Pancreas (tissue), 10 donors: ENCODE measurements around the gene GPHA2. TPM values are rescaled to one million over a fixed set of nuclear protein-coding genes. Genes with fewer than 3 reads are reported as not detected.

Experiments
- ATAC-seq, 4 donors: fragments of 200-7000 bp; cut with Tn5 transposase; one replicate each; pipeline versions ENCODE4 v1.8.0 to v1.9.1; 2020; ENCODE audit warnings: mild to moderate bottlenecking in 4 of 4, moderate library complexity in 4 of 4
- DNase-seq, 6 donors: peaks; one replicate each; pipeline ENCODE4 v3.0.0-alpha.2; 2020
- FAIRE-seq: peaks from 2 replicates; lab custom pipeline; 2012; peaks lifted over from hg19 to GRCh38; lab: Jason Lieb, UNC
- H3K27ac ChIP-seq, 4 donors: fragments of 200-600 bp; sonication (generic); 1 replicate in 3 of 4; 2 replicates in 1 of 4; pipeline versions ENCODE4 v1.5.0 to v1.8.0; 2020
- H3K27me3 ChIP-seq, 4 donors: fragments of 200-600 bp; one replicate each; pipeline ENCODE4 v1.8.0; 2021
- H3K36me3 ChIP-seq, 3 donors: fragments of 200-600 bp; sonication (generic) in 1 of 3; one replicate each; pipeline versions ENCODE4 v1.5.0 to v1.8.0; 2020 to 2021
- H3K4me1 ChIP-seq, 3 donors: fragments of 200-600 bp; one replicate each; pipeline ENCODE4 v1.8.0; 2021
- H3K4me3 ChIP-seq, 4 donors: fragments of 200-600 bp; sonication (generic) in 2 of 4; one replicate each; pipeline versions ENCODE4 v1.5.0 to v1.8.0; 2020 to 2021
- H3K9me3 ChIP-seq, 4 donors: fragments of 200-600 bp; one replicate each; pipeline ENCODE4 v1.8.0; 2021
- WGBS, 2 donors: extraction: QIAGEN DNeasy Blood & Tissue Kit; methylation state at CpG; one replicate each; pipeline ENCODE4 v1.1.7; 2013; 5-methylcytosine and 5-hydroxymethylcytosine counted together
- intact Hi-C, 3 donors: fragments of 100-400 bp; cut with DNase I; formaldehyde crosslinking; loops; one replicate each; pipeline versions ENCODE4 v1.11.1 to v1.14.2; 2022
- polyA plus RNA-seq, 2 donors: library from polyadenylated mRNA; stranded (reverse); fragments of 200-250 nt; gene quantifications; one replicate each; pipeline ENCODE4 v1.2.3, GENCODE V29; 2013
- total RNA-seq, 6 donors: library from RNA; stranded (reverse); fragmentation: NEBNext Ultra II Directional in 4 of 6; extraction: Animal tissue kit (Norgen Biotek cat#: 25700) in 4 of 6; gene quantifications; one replicate each; pipeline versions ENCODE4 v1.2.1 to v1.2.4, GENCODE V29; 2021 to 2023
- TF ChIP-seq, protein P1 (sequence below), 4 donors: fragments of 200-600 bp; sonication (generic) in 3 of 4; IDR thresholded peaks; one replicate each; pipeline versions ENCODE4 v1.5.0 to v1.8.0; 2021; ENCODE audit warnings: antibody characterized with exemption in 4 of 4
- donor health status: healthy with polysubstance abuse.
- donor health status: DM: no; HTN: no; CAD: no; lungs with moderate emphysema.
- donor health status: DM: no; HTN: no; CAD: no.
- donor health status: control.
- donor health status: control.
- donor health status: Bipolar disorder and iron deficiency.
- donor health status: DM: yes; HTN: yes; CAD: no.
- donor health status: DM: no; HTN: no; CAD: no.
- donor health status: DM: no; HTN: no; CAD: no.
- donor health status: DM: yes; HTN: yes; CAD: no.

GPHA2 gene
- total and polyA plus RNA-seq, 8 donors: 4.2 to 16.3 (median 12.2) TPM

DNA sequence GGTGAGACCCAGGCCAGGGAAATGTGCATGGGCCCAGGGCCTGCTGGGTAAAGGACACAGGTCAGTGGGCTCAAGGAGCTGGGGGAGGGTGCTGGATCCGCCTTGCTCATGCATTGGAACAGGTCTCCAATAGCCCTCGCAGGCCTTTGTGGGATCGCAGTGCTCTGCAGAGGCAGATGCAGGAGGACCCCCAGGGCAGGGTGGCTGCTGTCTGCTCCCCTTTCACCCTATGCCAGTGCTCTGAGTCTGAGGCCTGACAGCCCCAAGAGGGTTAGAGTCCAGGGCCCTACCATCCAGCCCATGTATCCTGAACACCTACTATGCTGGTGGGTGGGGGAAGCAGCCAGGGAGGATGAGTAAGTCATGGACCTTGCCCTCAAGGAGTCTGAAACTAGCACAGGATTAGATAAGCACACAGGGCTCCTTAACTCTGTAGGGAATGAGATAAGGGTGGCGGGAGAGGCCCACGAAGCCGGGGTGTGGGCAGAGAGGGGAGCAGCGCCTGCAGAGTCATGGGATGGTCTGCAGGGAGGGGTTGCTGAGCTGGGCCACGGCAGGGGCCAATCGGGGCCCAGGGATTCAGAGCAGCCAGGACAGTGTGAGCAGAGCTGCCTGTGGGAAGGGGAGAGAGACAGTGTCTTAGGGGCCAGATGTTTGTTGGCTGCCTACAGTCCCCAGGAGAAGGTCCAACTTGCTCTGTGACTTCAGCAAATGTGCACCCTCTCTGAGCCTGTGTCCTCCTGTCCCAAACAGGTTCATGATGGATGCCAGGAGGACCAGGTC lies 46.8 kb downstream of the GPHA2 start:
- intact Hi-C loops: no loop called here
- Histone ChIP-seq H3K36me3 (no peaks in the 10 kb centered on the region), H3K27ac (peak overlapping the region in 1 of 4 donors; percentile 8), H3K4me1 (peaks cover 6 to 27% (median 16%) of the 10 kb centered on the region in 3 donors), H3K9me3 (no peaks in the 10 kb centered on the region), H3K27me3 (no peaks in the 10 kb centered on the region), H3K4me3 (no peak overlapping the region)
- DNase-seq (no peak), FAIRE-seq (no peak), ATAC-seq (peak in 2 of 4 donors; percentile 1 to 13)
- WGBS, 2 donors: 30 to 37% methylated on average over 9 of the region's 9 CpGs
- TF ChIP-seq, protein P1, sequence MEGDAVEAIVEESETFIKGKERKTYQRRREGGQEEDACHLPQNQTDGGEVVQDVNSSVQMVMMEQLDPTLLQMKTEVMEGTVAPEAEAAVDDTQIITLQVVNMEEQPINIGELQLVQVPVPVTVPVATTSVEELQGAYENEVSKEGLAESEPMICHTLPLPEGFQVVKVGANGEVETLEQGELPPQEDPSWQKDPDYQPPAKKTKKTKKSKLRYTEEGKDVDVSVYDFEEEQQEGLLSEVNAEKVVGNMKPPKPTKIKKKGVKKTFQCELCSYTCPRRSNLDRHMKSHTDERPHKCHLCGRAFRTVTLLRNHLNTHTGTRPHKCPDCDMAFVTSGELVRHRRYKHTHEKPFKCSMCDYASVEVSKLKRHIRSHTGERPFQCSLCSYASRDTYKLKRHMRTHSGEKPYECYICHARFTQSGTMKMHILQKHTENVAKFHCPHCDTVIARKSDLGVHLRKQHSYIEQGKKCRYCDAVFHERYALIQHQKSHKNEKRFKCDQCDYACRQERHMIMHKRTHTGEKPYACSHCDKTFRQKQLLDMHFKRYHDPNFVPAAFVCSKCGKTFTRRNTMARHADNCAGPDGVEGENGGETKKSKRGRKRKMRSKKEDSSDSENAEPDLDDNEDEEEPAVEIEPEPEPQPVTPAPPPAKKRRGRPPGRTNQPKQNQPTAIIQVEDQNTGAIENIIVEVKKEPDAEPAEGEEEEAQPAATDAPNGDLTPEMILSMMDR (IDR thresholded peaks at IDR 0.05): no peak

DNA sequence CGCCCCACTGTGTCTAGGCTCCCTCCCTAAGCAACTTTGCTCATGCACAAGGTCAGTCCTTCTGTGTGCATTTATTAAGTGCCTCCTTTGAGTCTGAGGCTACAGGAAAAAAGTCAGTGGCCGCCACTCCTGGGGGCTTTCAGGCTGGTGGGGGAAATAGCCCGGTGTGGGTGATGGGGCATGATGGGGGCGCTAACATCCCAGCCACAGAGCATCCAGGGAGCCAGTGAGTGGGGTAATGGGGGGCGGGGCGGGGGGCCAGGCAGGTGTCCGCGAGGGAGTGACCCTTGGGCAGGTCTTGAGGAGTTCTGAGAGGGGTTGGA lies 47.3 kb downstream of the GPHA2 start:
- WGBS, 2 donors: 49 to 56% methylated on average over 8 of the region's 8 CpGs
- FAIRE-seq: no peak
- TF ChIP-seq, protein P1 (IDR thresholded peaks at IDR 0.05): no peak
- no peaks in the 10 kb centered on the region for H3K27me3 ChIP-seq
- no peak for DNase-seq
- H3K9me3 ChIP-seq: no peaks in the 10 kb centered on the region
- peak overlapping the region in 2 of 4 donors; percentile 16 to 30 for H3K4me3 ChIP-seq
- no peaks in the 10 kb centered on the region for H3K36me3 ChIP-seq
- intact Hi-C loops: no loop called here
- peaks cover under 1 to 21% (median 11%) of the 10 kb centered on the region in 3 donors for H3K4me1 ChIP-seq
- H3K27ac ChIP-seq: peak overlapping the region in 1 of 4 donors; percentile 45
- ATAC-seq: no peak

DNA sequence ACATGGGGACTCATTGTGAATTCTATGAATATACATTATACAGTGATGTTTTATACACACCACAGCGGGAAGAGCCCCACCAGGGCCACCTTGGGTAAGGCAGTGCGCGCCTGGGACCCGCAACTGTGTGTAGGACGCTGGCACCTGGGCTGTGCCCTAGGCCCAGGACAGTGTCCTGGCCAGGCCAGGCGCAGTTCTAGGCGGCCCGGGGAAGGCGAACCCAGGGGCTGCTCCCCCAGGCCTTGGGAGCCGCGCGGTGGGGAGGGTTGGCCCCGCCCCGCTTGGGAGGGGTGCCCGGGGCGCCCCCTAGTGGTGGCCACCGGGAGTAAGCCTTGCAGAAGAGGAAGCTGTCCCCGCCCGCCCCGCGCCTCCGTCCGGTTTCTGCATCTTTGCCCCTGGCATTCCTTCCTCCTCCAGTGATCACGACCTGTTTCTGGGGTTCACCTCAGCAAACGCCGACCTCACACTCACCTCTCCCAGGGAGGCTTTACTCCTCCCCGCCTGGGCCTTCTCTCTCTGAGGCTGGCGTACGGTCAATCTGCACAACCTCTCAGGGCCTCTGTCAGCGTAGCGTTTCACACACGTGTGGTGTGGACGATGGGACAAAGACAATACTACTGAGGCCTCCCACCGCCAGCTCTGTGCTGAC lies 47.8 kb downstream of the GPHA2 start:
- 9 to 11% methylated on average over 30 to 34 of the region's 34 CpGs for WGBS, 2 donors
- intact Hi-C loops: no loop called here
- Histone ChIP-seq H3K27ac (peak overlapping the region in 2 of 4 donors; percentile 2 to 45), H3K4me1 (peaks cover 0 to 20% (median 10%) of the 10 kb centered on the region in 3 donors), H3K9me3 (no peaks in the 10 kb centered on the region), H3K4me3 (peak overlapping the region in 2 of 4 donors; percentile 16 to 30), H3K36me3 (no peaks in the 10 kb centered on the region), H3K27me3 (no peaks in the 10 kb centered on the region)
- peak; percentile 72 to 97 (median 84) for DNase-seq
- TF ChIP-seq, protein P1 (IDR thresholded peaks at IDR 0.05): peak; percentile 95 to 99 (median 98)
- peak; percentile 79 to 89 (median 88) for ATAC-seq
- FAIRE-seq: no peak

DNA sequence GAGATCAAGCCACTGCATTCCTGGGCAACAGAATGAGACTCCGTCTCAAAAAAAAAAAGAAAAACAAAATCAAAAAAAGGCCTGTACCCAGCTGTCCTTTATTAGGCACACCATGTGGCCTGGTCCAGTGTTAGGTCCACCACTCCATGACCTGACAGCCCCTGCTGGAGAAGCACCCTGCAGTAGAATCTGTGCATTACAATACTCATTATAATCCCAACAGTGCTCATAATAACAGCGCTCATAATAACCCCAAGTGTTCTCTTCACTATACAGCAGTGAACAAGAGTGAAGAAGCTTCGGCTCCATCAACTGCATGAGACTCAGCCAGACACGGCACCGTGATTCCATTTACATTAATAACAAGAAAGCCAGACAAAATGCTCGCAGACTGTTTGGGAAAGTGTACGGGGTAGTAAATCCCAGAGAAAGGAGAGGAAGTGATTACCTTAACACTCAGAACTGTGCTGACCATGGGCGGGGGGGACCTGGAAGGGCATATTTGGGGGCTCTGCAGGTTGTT lies 48.4 kb downstream of the GPHA2 start:
- Histone ChIP-seq H3K36me3 (no peaks in the 10 kb centered on the region), H3K4me1 (peaks cover 0 to 20% (median 10%) of the 10 kb centered on the region in 3 donors), H3K9me3 (no peaks in the 10 kb centered on the region), H3K27ac (peak overlapping the region in 1 of 4 donors; percentile 45), H3K27me3 (no peaks in the 10 kb centered on the region), H3K4me3 (peak overlapping the region in 1 of 4 donors; percentile 30)
- TF ChIP-seq, protein P1 (IDR thresholded peaks at IDR 0.05): no peak
- 71 to 74% methylated on average over 8 of the region's 8 CpGs for WGBS, 2 donors
- intact Hi-C loops: no loop called here
- DNase-seq (no peak), ATAC-seq (no peak), FAIRE-seq (no peak)
